ENCODE measurements around the gene ATF1.
"Not testable (repeated sequence)": the region's sequence is repeated elsewhere in the genome, so short reads cannot be mapped to it uniquely, and the experiment has no call there.

- not testable (repeated sequence) for TF ChIP-seq CTCF, POLR2AphosphoS5, POLR2A, EP300 (IDR thresholded peaks at IDR 0.05)
These were observed 4.9 kb downstream of the ATF1 start for GRCh38 chr12:50768813-50769212.

All from stomach (tissue), 4 donors.